H9 (cell line): ENCODE data around the gene GALNT9. TPM values are rescaled to one million over a fixed set of nuclear protein-coding genes. Genes with fewer than 3 reads are reported as not detected.

ENCODE experiments used
- DNase-seq: peaks from one replicate; pipeline ENCODE4 v3.0.0-alpha.2; 2017
- H2AFZ ChIP-seq: one replicate; pipeline ENCODE4 v1.6.1; 2013; ENCODE audit warnings: mild to moderate bottlenecking, low read length, control low read depth, moderate library complexity
- H2AK5ac ChIP-seq: 2 replicates; pipeline ENCODE4 v1.6.1; 2013; ENCODE audit warnings: low read length, control low read depth, mixed read lengths; ENCODE audit not compliant: insufficient read length
- H2BK120ac ChIP-seq: one replicate; pipeline ENCODE4 v1.6.1; 2013; ENCODE audit warnings: low read depth, mild to moderate bottlenecking, low read length, control low read depth, inconsistent platforms; ENCODE audit not compliant: poor library complexity, severe bottlenecking
- H2BK12ac ChIP-seq: 2 replicates; pipeline ENCODE4 v1.6.1; 2013; ENCODE audit warnings: low read length, control low read depth, mixed read lengths, low read depth; ENCODE audit not compliant: insufficient read length
- H2BK15ac ChIP-seq: 2 replicates; pipeline ENCODE4 v1.6.1; 2013; ENCODE audit warnings: low read depth, low read length, control low read depth
- H2BK20ac ChIP-seq: one replicate; pipeline ENCODE4 v1.6.1; 2013; ENCODE audit warnings: low read depth, mild to moderate bottlenecking, low read length, control low read depth, inconsistent platforms; ENCODE audit not compliant: poor library complexity, severe bottlenecking
- H2BK5ac ChIP-seq: 2 replicates; pipeline ENCODE4 v1.6.1; 2013; ENCODE audit warnings: low read length, control low read depth, mixed read lengths; ENCODE audit not compliant: insufficient read length
- H3K14ac ChIP-seq: 2 replicates; pipeline ENCODE4 v1.6.1; 2013; ENCODE audit warnings: low read length, control low read depth; ENCODE audit not compliant: insufficient read depth
- H3K18ac ChIP-seq: 2 replicates; pipeline ENCODE4 v1.6.1; 2013; ENCODE audit warnings: low read depth, mild to moderate bottlenecking, mixed read lengths, low read length, control low read depth; ENCODE audit not compliant: insufficient read length
- H3K23ac ChIP-seq: 2 replicates; pipeline ENCODE4 v1.6.1; 2013; ENCODE audit warnings: low read length, control low read depth, mixed read lengths, low read depth; ENCODE audit not compliant: insufficient read length
- H3K23me2 ChIP-seq: 2 replicates; pipeline ENCODE4 v1.6.1; 2013; ENCODE audit warnings: low read depth, mild to moderate bottlenecking, mixed read lengths, low read length, control low read depth; ENCODE audit not compliant: insufficient read length, poor library complexity, severe bottlenecking
- H3K27ac ChIP-seq: 2 replicates; pipeline ENCODE4 v1.5.1; 2013; ENCODE audit warnings: low read length, control low read depth, mixed read lengths, low read depth; ENCODE audit not compliant: insufficient read length
- H3K27me3 ChIP-seq: 2 replicates; pipeline ENCODE4 v1.6.1; 2013; ENCODE audit warnings: low read length, control low read depth, inconsistent platforms; ENCODE audit not compliant: insufficient read depth
- H3K4ac ChIP-seq: 2 replicates; pipeline ENCODE4 v1.6.1; 2013; ENCODE audit warnings: low read depth, mild to moderate bottlenecking, control low read depth, inconsistent platforms, low read length, moderate library complexity
- H3K4me1 ChIP-seq: 2 replicates; pipeline ENCODE4 v1.6.1; 2013; ENCODE audit warnings: low read length, control low read depth, inconsistent platforms; ENCODE audit not compliant: insufficient read depth
- H3K4me2 ChIP-seq: 2 replicates; pipeline ENCODE4 v1.6.1; 2013; ENCODE audit warnings: low read length, control low read depth, mixed read lengths; ENCODE audit not compliant: insufficient read length, insufficient read depth
- H3K56ac ChIP-seq: 2 replicates; pipeline ENCODE4 v1.6.1; 2013; ENCODE audit warnings: low read depth, mild to moderate bottlenecking, mixed read lengths, low read length, control low read depth; ENCODE audit not compliant: insufficient read length
- H3K79me1 ChIP-seq: 2 replicates; pipeline ENCODE4 v1.6.1; 2013; ENCODE audit warnings: low read depth, mild to moderate bottlenecking, moderate library complexity, low read length, control low read depth, inconsistent platforms; ENCODE audit not compliant: insufficient read depth, poor library complexity, severe bottlenecking
- H3K79me2 ChIP-seq: 2 replicates; pipeline ENCODE4 v1.6.1; 2013; ENCODE audit warnings: low read length, control low read depth, inconsistent platforms; ENCODE audit not compliant: insufficient read depth
- H3K9ac ChIP-seq: 2 replicates; pipeline ENCODE4 v1.6.1; 2013; ENCODE audit warnings: low read length, control low read depth, mixed read lengths; ENCODE audit not compliant: insufficient read length; ENCODE audit errors: extremely low read depth
- H3K9me3 ChIP-seq: one replicate; pipeline ENCODE4 v1.6.1; 2013; ENCODE audit warnings: low read depth, low read length, inconsistent platforms; ENCODE audit not compliant: control insufficient read depth
- H3T11ph ChIP-seq: one replicate; pipeline ENCODE4 v1.6.1; 2013; ENCODE audit warnings: mild to moderate bottlenecking, low read length, control low read depth, inconsistent platforms
- H4K20me1 ChIP-seq: one replicate; pipeline ENCODE4 v1.6.1; 2013; ENCODE audit not compliant: control insufficient read depth, insufficient read length, insufficient read depth
- H4K5ac ChIP-seq: 2 replicates; pipeline ENCODE4 v1.6.1; 2013; ENCODE audit warnings: low read depth, mild to moderate bottlenecking, mixed read lengths, low read length, control low read depth; ENCODE audit not compliant: insufficient read length
- H4K8ac ChIP-seq: replicated peaks from 2 replicates; pipeline ENCODE4 v1.6.1; 2013; ENCODE audit warnings: low read length, control low read depth, mixed read lengths, low read depth; ENCODE audit not compliant: insufficient read length
- H4K91ac ChIP-seq: 2 replicates; pipeline ENCODE4 v1.6.1; 2013; ENCODE audit warnings: low read depth, mild to moderate bottlenecking, moderate library complexity, mixed read lengths, low read length, control low read depth; ENCODE audit not compliant: insufficient read length
- H3K27ac Mint-ChIP-seq, 3 experiments: 2 replicates in 2 of 3; 3 replicates in 1 of 3; pipeline ENCODE4 v1.8.0; 2020 to 2021; ENCODE audit warnings: mixed read lengths in 3 of 3, mild to moderate bottlenecking in 1 of 3, moderate library complexity in 1 of 3
- H3K27me3 Mint-ChIP-seq: 2 replicates; pipeline ENCODE4 v1.8.0; 2021; ENCODE audit warnings: low read depth, mild to moderate bottlenecking, moderate library complexity, mixed read lengths
- H3K36me3 Mint-ChIP-seq, 3 experiments: 2 replicates in 2 of 3; 3 replicates in 1 of 3; pipeline ENCODE4 v1.8.0; 2020 to 2021; ENCODE audit warnings: low read depth in 3 of 3, mixed read lengths in 3 of 3; ENCODE audit not compliant: insufficient read depth in 1 of 3
- H3K4me1 Mint-ChIP-seq, 2 experiments: 2 replicates each; pipeline ENCODE4 v1.8.0; 2020; ENCODE audit warnings: mixed read lengths in 2 of 2
- H3K4me3 Mint-ChIP-seq, 2 experiments: 2 replicates in 1 of 2; 3 replicates in 1 of 2; pipeline ENCODE4 v1.8.0; 2020 to 2021; ENCODE audit warnings: mild to moderate bottlenecking in 2 of 2, mixed read lengths in 2 of 2, moderate library complexity in 1 of 2
- H3K9me3 Mint-ChIP-seq, 2 experiments: 2 replicates in 1 of 2; 3 replicates in 1 of 2; pipeline ENCODE4 v1.8.0; 2020; ENCODE audit warnings: mild to moderate bottlenecking in 2 of 2, mixed read lengths in 2 of 2, moderate library complexity in 1 of 2
- WGBS: extraction: QIAGEN DNeasy Blood & Tissue Kit; methylation state at CpG from one replicate; pipeline ENCODE4 v1.1.7; 2013; ENCODE audit warnings: missing lambda C conversion rate, low lambda C conversion rate, mixed read lengths; ENCODE audit not compliant: insufficient read length; ENCODE audit errors: extremely low coverage; 5-methylcytosine and 5-hydroxymethylcytosine counted together
- total RNA-seq: library from RNA; stranded (reverse); gene quantifications from 2 replicates; pipeline ENCODE4 v1.2.1, GENCODE V29; 2021
- TF ChIP-seq, protein P1 (sequence below): fragments of 200-600 bp; sonication (generic); conservative IDR thresholded peaks from 3 replicates; pipeline ENCODE4 v1.8.0; 2021; ENCODE audit warnings: antibody characterized with exemption, mild to moderate bottlenecking

GALNT9 gene
- total RNA-seq, 1 experiment from 2014 or later = 0.35 TPM

DNA sequence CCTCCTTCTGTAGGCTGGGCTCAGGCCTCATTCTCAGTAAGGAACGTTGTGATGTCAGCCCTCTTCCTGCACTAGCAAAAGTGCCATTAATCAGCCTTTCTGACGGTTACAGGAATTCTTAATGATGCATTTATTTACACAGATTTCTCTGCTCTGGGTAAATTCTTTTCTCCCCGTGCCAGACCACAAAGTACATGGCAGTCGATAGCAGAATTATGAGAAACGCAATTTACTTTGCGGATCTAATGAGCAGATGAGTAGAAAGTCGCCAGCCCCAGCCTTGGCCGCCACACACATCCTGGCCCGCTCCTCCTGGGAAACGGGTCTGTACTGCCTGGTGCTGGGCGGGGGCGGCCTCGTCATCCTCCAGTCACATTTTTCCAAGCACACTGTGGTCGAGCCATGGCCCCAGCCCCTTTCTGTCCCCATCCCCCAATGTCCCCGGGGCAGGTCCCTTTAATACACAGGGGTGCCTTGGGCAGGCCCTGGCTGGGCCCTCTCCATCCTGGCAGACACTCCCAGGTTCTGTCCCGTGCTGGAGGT lies 159.2 kb downstream of the GALNT9 start:
- no peaks in the 10 kb centered on the region for H4K20me1 ChIP-seq
- no peak overlapping the region for H3K56ac ChIP-seq
- no peak overlapping the region for H4K91ac ChIP-seq
- no peaks in the 10 kb centered on the region; the same call in 1 of the 2 replicates for H3K27me3 ChIP-seq
- H3K14ac ChIP-seq = no peak overlapping the region
- peaks cover 0 to 6% (median 0%) of the 10 kb centered on the region in 3 experiments; a peak in 1 of 7 replicates for H3K36me3 Mint-ChIP-seq
- H3K4ac ChIP-seq = no peak overlapping the region
- TF ChIP-seq, protein P1, sequence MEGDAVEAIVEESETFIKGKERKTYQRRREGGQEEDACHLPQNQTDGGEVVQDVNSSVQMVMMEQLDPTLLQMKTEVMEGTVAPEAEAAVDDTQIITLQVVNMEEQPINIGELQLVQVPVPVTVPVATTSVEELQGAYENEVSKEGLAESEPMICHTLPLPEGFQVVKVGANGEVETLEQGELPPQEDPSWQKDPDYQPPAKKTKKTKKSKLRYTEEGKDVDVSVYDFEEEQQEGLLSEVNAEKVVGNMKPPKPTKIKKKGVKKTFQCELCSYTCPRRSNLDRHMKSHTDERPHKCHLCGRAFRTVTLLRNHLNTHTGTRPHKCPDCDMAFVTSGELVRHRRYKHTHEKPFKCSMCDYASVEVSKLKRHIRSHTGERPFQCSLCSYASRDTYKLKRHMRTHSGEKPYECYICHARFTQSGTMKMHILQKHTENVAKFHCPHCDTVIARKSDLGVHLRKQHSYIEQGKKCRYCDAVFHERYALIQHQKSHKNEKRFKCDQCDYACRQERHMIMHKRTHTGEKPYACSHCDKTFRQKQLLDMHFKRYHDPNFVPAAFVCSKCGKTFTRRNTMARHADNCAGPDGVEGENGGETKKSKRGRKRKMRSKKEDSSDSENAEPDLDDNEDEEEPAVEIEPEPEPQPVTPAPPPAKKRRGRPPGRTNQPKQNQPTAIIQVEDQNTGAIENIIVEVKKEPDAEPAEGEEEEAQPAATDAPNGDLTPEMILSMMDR = no peak
- H3K27me3 Mint-ChIP-seq = peaks cover 69% of the 10 kb centered on the region
- H3K9me3 Mint-ChIP-seq = peaks cover 9 to 13% of the 10 kb centered on the region in 2 experiments; a peak in 4 of 5 replicates
- H4K8ac ChIP-seq = no peak overlapping the region
- WGBS = no CpG with 5 or more reads among the region's 16 CpGs
- no peak overlapping the region for H2AK5ac ChIP-seq
- no peak overlapping the region for H2BK15ac ChIP-seq
- H2BK5ac ChIP-seq = no peak overlapping the region
- H3K4me2 ChIP-seq = no peak overlapping the region
- DNase-seq = no peak
- no peak overlapping the region for H4K5ac ChIP-seq
- no peak overlapping the region for H3K27ac ChIP-seq
- H3K4me1 Mint-ChIP-seq = peaks cover 0 to 3% of the 10 kb centered on the region in 2 experiments; a peak in 1 of 4 replicates
- H3K9me3 ChIP-seq = no peaks in the 10 kb centered on the region
- H3K18ac ChIP-seq = no peak overlapping the region
- no peaks in the 10 kb centered on the region for H3K4me1 ChIP-seq
- H3K9ac ChIP-seq = no peak overlapping the region
- no peak overlapping the region for H2BK20ac ChIP-seq
- H3K79me2 ChIP-seq = no peaks in the 10 kb centered on the region
- no peak overlapping the region for H2AFZ ChIP-seq
- H3K79me1 ChIP-seq = no peaks in the 10 kb centered on the region
- no peak overlapping the region for H2BK120ac ChIP-seq
- H2BK12ac ChIP-seq = no peak overlapping the region
- H3K27ac Mint-ChIP-seq = no peak overlapping the region
- H3K23ac ChIP-seq = no peak overlapping the region
- no peak overlapping the region for H3T11ph ChIP-seq
- H3K23me2 ChIP-seq = no peaks in the 10 kb centered on the region
- no peak overlapping the region for H3K4me3 Mint-ChIP-seq
